Measurements from ENCODE around the gene MAP2K6.

MAP2K6 gene

DNA sequence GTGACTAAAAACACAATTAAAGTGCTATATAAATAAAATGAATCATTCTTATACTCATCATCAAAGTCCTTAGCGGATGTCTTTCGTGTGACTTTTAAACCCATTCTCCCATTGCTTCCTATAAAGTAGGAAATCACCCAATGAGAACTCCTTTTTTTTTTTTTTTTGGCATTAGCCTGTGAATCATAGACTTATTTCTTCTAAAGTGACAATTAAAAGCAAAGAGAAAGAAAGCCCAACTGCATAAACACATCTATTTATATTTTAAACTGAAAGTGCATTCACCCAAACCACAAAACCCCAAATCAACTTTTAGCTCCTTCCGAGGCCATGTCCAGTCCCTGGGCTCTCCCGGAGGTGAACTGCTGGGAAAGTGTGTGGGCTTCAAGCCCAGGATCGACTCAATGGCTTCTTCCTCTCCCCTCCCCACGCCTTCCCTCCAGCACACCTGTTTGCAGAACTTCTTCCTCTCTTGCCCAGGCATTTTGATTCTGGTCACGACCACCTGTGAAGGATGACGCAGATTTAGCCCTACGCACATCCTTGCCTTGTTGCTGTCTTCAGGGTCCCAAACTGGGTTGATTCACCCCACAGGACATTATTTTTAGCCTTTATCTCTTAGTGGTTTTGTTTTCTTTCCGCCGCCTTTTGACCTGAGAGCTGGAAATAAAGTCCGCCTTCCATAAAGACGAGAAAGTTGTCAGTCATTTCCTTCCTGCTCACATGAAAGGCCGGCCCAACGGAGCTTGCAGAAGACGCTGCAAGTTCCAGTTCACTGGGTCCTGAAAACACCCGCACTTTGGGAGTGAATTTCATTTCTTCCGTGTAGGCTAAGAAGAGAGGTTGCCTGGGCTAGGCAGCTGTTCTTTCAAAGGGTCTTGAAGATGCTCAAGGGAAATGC, 166.8 kb downstream of the MAP2K6 start:
- no peak for DNase-seq

- DNase-seq = no peak
These were observed 173.8 kb downstream of the MAP2K6 start for GRCh38 chr17:69588316-69588715.

- no peak for DNase-seq
These were observed 174.3 kb downstream of the MAP2K6 start for GRCh38 chr17:69588827-69589239.

GRCh38 chr17:69590671-69591070, 176.2 kb downstream of the MAP2K6 start:
- DNase-seq = no peak

GRCh38 chr17:69592692-69593350, 178.3 kb downstream of the MAP2K6 start:
- DNase-seq = no peak

GRCh38 chr17:69593351-69593715, 178.8 kb downstream of the MAP2K6 start:
- DNase-seq = no peak

DNA sequence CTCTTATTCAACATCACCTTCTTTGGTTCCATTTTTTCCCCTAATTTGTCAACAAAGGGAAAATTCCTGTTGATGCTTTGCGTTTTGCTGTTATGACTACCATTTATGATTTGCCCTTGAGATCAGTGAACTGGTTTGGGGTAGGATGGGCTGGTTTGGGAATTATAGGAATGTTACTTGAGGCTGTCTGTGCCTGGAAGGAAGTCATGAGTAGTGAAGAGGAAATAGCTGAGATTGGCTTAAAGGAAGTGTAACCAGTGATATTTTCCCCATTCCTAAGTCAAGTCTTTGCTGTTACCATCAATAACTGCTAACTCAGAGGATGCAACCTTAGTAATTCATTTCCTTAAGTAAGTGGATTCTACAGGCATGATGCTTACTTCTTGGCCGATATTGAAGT, 179.2 kb downstream of the MAP2K6 start:
- no peak for DNase-seq

DNA sequence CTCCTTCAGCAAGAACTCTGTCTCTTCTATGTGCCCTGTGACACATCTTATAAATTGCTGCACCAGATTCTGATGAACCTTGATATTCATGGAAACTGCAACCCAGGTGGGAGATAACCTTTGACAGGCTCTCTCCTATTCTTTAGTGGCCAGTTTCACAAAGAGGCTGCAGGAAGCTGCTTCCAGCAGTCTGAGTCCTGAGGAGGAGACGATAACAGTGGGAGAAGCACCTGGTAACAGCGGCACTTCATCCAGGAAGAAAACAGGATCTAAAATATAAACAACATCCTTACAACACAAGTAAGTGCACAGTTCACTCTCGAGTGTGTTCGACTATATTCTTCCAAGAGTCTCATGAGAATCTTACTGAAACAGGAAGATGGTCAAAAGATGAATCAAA, 180.1 kb downstream of the MAP2K6 start:
- no peak for DNase-seq

GRCh38 chr17:69596141-69596540, 181.6 kb downstream of the MAP2K6 start:
- DNase-seq = no peak

GRCh38 chr17:69597898-69598692, 183.6 kb downstream of the MAP2K6 start:
- DNase-seq = no peak

DNA sequence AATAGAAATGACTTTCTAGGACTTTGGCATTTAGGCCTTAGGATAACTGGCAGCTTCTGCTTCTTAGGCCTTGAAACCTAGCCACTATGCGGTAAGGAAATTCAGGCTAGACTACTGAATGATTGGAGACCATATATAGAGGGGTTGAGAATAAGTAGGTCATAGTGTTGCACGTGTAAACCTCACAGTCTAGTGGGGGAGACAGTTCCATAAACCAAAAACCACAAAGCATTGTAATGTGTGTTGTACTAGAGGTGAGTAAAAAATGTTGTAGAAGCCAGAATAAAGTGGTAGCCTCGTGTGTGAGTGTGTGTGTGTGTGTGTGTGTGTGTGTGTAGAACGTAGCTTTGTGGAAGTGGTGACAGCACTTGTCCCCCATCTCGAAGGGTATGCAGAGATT, 188.5 kb downstream of the MAP2K6 start:
- no peak for DNase-seq

Measured in NCI-H524 (cell line).